Measurements from ENCODE around the gene TLL1.

The TLL1 gene

GRCh38 chr4:166065324-166065723, 192.3 kb downstream of the TLL1 start:
- TF ChIP-seq MAX (IDR thresholded peaks at IDR 0.05) (no peak), YY1 (IDR thresholded peaks at IDR 0.05; ENCODE audit: low read depth) (no peak)

- TF ChIP-seq CEBPB (IDR thresholded peaks at IDR 0.05) (peak; percentile 70; the same call in 1 of the 2 replicates), YY1 (IDR thresholded peaks at IDR 0.05; ENCODE audit: low read depth) (no peak)
These were observed 193.9 kb downstream of the TLL1 start for GRCh38 chr4:166066936-166067335.

- TF ChIP-seq EP300 (IDR thresholded peaks at IDR 0.05; ENCODE audit: borderline replicate concordance) (no peak), YY1 (IDR thresholded peaks at IDR 0.05; ENCODE audit: low read depth) (no peak), MAX (IDR thresholded peaks at IDR 0.05) (no peak), RAD21 (IDR thresholded peaks at IDR 0.05; ENCODE audit: low read depth) (no peak), CREB1 (IDR thresholded peaks at IDR 0.05; ENCODE audit: low read depth) (no peak), ZBTB7A (IDR thresholded peaks at IDR 0.05; ENCODE audit: low read depth) (no peak), REST (IDR thresholded peaks at IDR 0.05; ENCODE audit: low read depth) (no peak), CEBPB (IDR thresholded peaks at IDR 0.05) (no peak), EGR1 (IDR thresholded peaks at IDR 0.05) (no peak), TAF1 (IDR thresholded peaks at IDR 0.05; ENCODE audit: low read depth) (no peak), TCF12 (IDR thresholded peaks at IDR 0.05; ENCODE audit: low read depth) (no peak), TEAD4 (IDR thresholded peaks at IDR 0.05) (no peak), USF1 (IDR thresholded peaks at IDR 0.05) (no peak), FOXM1 (IDR thresholded peaks at IDR 0.05; ENCODE audit: borderline replicate concordance, low read depth) (no peak), NFIC (IDR thresholded peaks at IDR 0.05) (no peak)
These were observed 194.9 kb downstream of the TLL1 start for GRCh38 chr4:166067915-166068314.

- TF ChIP-seq CEBPB (IDR thresholded peaks at IDR 0.05) (no peak), EP300 (IDR thresholded peaks at IDR 0.05; ENCODE audit: borderline replicate concordance) (no peak), USF1 (IDR thresholded peaks at IDR 0.05) (no peak), ZBTB7A (IDR thresholded peaks at IDR 0.05; ENCODE audit: low read depth) (no peak), TCF12 (IDR thresholded peaks at IDR 0.05; ENCODE audit: low read depth) (no peak), RAD21 (IDR thresholded peaks at IDR 0.05; ENCODE audit: low read depth) (no peak), REST (IDR thresholded peaks at IDR 0.05; ENCODE audit: low read depth) (no peak), TEAD4 (IDR thresholded peaks at IDR 0.05) (no peak), CREB1 (IDR thresholded peaks at IDR 0.05; ENCODE audit: low read depth) (no peak), TAF1 (IDR thresholded peaks at IDR 0.05; ENCODE audit: low read depth) (no peak), NFIC (IDR thresholded peaks at IDR 0.05) (no peak), MAX (IDR thresholded peaks at IDR 0.05) (no peak), EGR1 (IDR thresholded peaks at IDR 0.05) (no peak), YY1 (IDR thresholded peaks at IDR 0.05; ENCODE audit: low read depth) (no peak), FOXM1 (IDR thresholded peaks at IDR 0.05; ENCODE audit: borderline replicate concordance, low read depth) (no peak)
These were observed 200.7 kb downstream of the TLL1 start for GRCh38 chr4:166073783-166074182.

- TF ChIP-seq NFIC (IDR thresholded peaks at IDR 0.05): no peak
- no peak for TF ChIP-seq TCF12 (IDR thresholded peaks at IDR 0.05; ENCODE audit: low read depth)
- TF ChIP-seq CREB1 (IDR thresholded peaks at IDR 0.05; ENCODE audit: low read depth): no peak
- no peak for TF ChIP-seq EGR1 (IDR thresholded peaks at IDR 0.05)
- no peak for TF ChIP-seq TAF1 (IDR thresholded peaks at IDR 0.05; ENCODE audit: low read depth)
- TF ChIP-seq FOXM1 (IDR thresholded peaks at IDR 0.05; ENCODE audit: borderline replicate concordance, low read depth): no peak
- TF ChIP-seq REST (IDR thresholded peaks at IDR 0.05; ENCODE audit: low read depth): no peak
- TF ChIP-seq USF1 (IDR thresholded peaks at IDR 0.05): no peak
- no peak for TF ChIP-seq TEAD4 (IDR thresholded peaks at IDR 0.05)
- no peak for TF ChIP-seq RAD21 (IDR thresholded peaks at IDR 0.05; ENCODE audit: low read depth)
- TF ChIP-seq CEBPB (IDR thresholded peaks at IDR 0.05): no peak
- no peak for TF ChIP-seq EP300 (IDR thresholded peaks at IDR 0.05; ENCODE audit: borderline replicate concordance)
- no peak for TF ChIP-seq YY1 (IDR thresholded peaks at IDR 0.05; ENCODE audit: low read depth)
- TF ChIP-seq ZBTB7A (IDR thresholded peaks at IDR 0.05; ENCODE audit: low read depth): no peak
- no peak for TF ChIP-seq MAX (IDR thresholded peaks at IDR 0.05)
These were observed 202.6 kb downstream of the TLL1 start for GRCh38 chr4:166075599-166075998.
